Suprapubic skin (tissue), 4 donors: ENCODE data around the gene AS3MT. TPM values are rescaled to one million over a fixed set of nuclear protein-coding genes. Genes with fewer than 3 reads are reported as not detected.
"Not testable (repeated sequence)": the region's sequence is repeated elsewhere in the genome, so short reads cannot be mapped to it uniquely, and the experiment has no call there.

ENCODE experiments used
- DNase-seq, 2 donors: peaks; one replicate each; pipeline ENCODE4 v3.0.0-alpha.2; 2019; ENCODE audit warnings: low spot score in 2 of 2
- H3K27ac ChIP-seq: fragments of 200-600 bp; sonication (generic); one replicate; pipeline ENCODE4 v1.5.1; 2019
- H3K27me3 ChIP-seq: fragments of 200-600 bp; sonication (generic); one replicate; pipeline ENCODE4 v1.5.1; 2019
- H3K36me3 ChIP-seq: fragments of 200-600 bp; sonication (generic); one replicate; pipeline ENCODE4 v1.5.1; 2019
- H3K4me1 ChIP-seq: fragments of 200-600 bp; sonication (generic); one replicate; pipeline ENCODE4 v1.5.1; 2019
- H3K4me3 ChIP-seq: fragments of 200-600 bp; sonication (generic); one replicate; pipeline ENCODE4 v1.5.1; 2019; ENCODE audit warnings: mild to moderate bottlenecking
- H3K9me3 ChIP-seq: fragments of 200-600 bp; sonication (generic); one replicate; pipeline ENCODE4 v1.5.1; 2019
- CTCF ChIP-seq, 2 donors: fragments of 200-600 bp in 1 of 2; fragments of 450-650 bp in 1 of 2; sonication (generic) in 1 of 2; IDR thresholded peaks; one replicate each; pipeline ENCODE4 v1.5.1; 2016 to 2019; ENCODE audit warnings: antibody characterized with exemption in 2 of 2, mild to moderate bottlenecking in 1 of 2, moderate library complexity in 1 of 2
- EP300 ChIP-seq: sonication (generic); formaldehyde crosslinking; IDR thresholded peaks from one replicate; pipeline ENCODE4 v1.6.1; 2017; ENCODE audit warnings: antibody characterized with exemption
- POLR2A ChIP-seq, 2 donors: fragments of 450-650 bp; IDR thresholded peaks; one replicate each; pipeline ENCODE4 v1.6.1; 2017; ENCODE audit warnings: antibody characterized with exemption in 2 of 2, mild to moderate bottlenecking in 2 of 2, moderate library complexity in 2 of 2
- POLR2AphosphoS5 ChIP-seq, 3 donors: sonication (generic); formaldehyde crosslinking; IDR thresholded peaks; one replicate each; pipeline ENCODE4 v1.6.1; 2017; ENCODE audit warnings: antibody characterized with exemption in 3 of 3
- WGBS: methylation state at CpG from one replicate; pipeline ENCODE4 v1.1.5; 2018; 5-methylcytosine and 5-hydroxymethylcytosine counted together
- total RNA-seq, 4 donors: library from RNA; depleted of rRNA; stranded (reverse); fragments of >200 nt; gene quantifications; one replicate each; pipeline ENCODE4 v1.1.0, GENCODE V29; 2016

AS3MT gene
- total RNA-seq, 4 donors from 2014 or later: 1.4 to 4.7 (median 3.6) TPM

- 87% methylated on average over 12 of the region's 12 CpGs for WGBS
- DNase-seq: no peak
- Histone ChIP-seq H3K4me1 (no peaks in the 10 kb centered on the region), H3K9me3 (no peaks in the 10 kb centered on the region), H3K4me3 (no peak overlapping the region), H3K27me3 (no peaks in the 10 kb centered on the region), H3K36me3 (no peaks in the 10 kb centered on the region), H3K27ac (no peak overlapping the region)
- TF ChIP-seq CTCF (IDR thresholded peaks at IDR 0.05) (no peak), POLR2AphosphoS5 (IDR thresholded peaks at IDR 0.05) (no peak), EP300 (no peak), POLR2A (IDR thresholded peaks at IDR 0.05) (no peak)
Observed at GRCh38 chr10:102927311-102928010, 58.2 kb downstream of the AS3MT start.

GRCh38 chr10:102928442-102928841, 59.2 kb downstream of the AS3MT start:
- H3K9me3 ChIP-seq, H3K4me1 ChIP-seq, H3K27me3 ChIP-seq, DNase-seq, H3K36me3 ChIP-seq, H3K4me3 ChIP-seq, H3K27ac ChIP-seq: not testable (repeated sequence)
- WGBS: 93% methylated on average over 5 of the region's 5 CpGs

GRCh38 chr10:102930720-102931119, 61.5 kb downstream of the AS3MT start:
- no peak for DNase-seq
- TF ChIP-seq CTCF (IDR thresholded peaks at IDR 0.05): no peak
- TF ChIP-seq POLR2A (IDR thresholded peaks at IDR 0.05): no peak
- TF ChIP-seq POLR2AphosphoS5 (IDR thresholded peaks at IDR 0.05): no peak
- TF ChIP-seq EP300: no peak
- no peaks in the 10 kb centered on the region for H3K36me3 ChIP-seq

GRCh38 chr10:102931643-102932042, 62.4 kb downstream of the AS3MT start:
- 86% methylated on average over 5 of the region's 5 CpGs for WGBS
- no peaks in the 10 kb centered on the region for H3K9me3 ChIP-seq

More at GRCh38 chr10:102930720-102931119, 61.5 kb downstream of the AS3MT start:
- WGBS: 91% methylated on average over 2 of the region's 2 CpGs
- H3K4me1 ChIP-seq: no peaks in the 10 kb centered on the region
- H3K27ac ChIP-seq: no peak overlapping the region
- H3K4me3 ChIP-seq: no peak overlapping the region
- no peaks in the 10 kb centered on the region for H3K27me3 ChIP-seq
- no peaks in the 10 kb centered on the region for H3K9me3 ChIP-seq

GRCh38 chr10:102935505-102935904, 66.2 kb downstream of the AS3MT start:
- Histone ChIP-seq H3K4me3 (no peak overlapping the region), H3K27me3 (no peaks in the 10 kb centered on the region), H3K4me1 (no peaks in the 10 kb centered on the region), H3K27ac (no peak overlapping the region), H3K36me3 (no peaks in the 10 kb centered on the region), H3K9me3 (no peaks in the 10 kb centered on the region)
- no peak for TF ChIP-seq CTCF (IDR thresholded peaks at IDR 0.05)
- TF ChIP-seq POLR2AphosphoS5 (IDR thresholded peaks at IDR 0.05): no peak
- no peak for TF ChIP-seq POLR2A (IDR thresholded peaks at IDR 0.05)
- TF ChIP-seq EP300: no peak
- 94% methylated on average over 4 of the region's 4 CpGs for WGBS
- DNase-seq: no peak

More at GRCh38 chr10:102931643-102932042, 62.4 kb downstream of the AS3MT start:
- Histone ChIP-seq H3K27me3 (no peaks in the 10 kb centered on the region), H3K36me3 (no peaks in the 10 kb centered on the region), H3K4me3 (no peak overlapping the region), H3K27ac (no peak overlapping the region), H3K4me1 (no peaks in the 10 kb centered on the region)
- TF ChIP-seq CTCF (IDR thresholded peaks at IDR 0.05) (no peak), EP300 (no peak), POLR2AphosphoS5 (IDR thresholded peaks at IDR 0.05) (no peak), POLR2A (IDR thresholded peaks at IDR 0.05) (no peak)
- no peak for DNase-seq
